GM21447 (cell line): Measurements from ENCODE around the gene SMIM29.
"Not testable (repeated sequence)": the region's sequence is repeated elsewhere in the genome, so short reads cannot be mapped to it uniquely, and the experiment has no call there.

Experiments
- ATAC-seq: cut with Tn5 transposase; IDR thresholded peaks from one replicate; pipeline ENCODE4 v1.9.1; 2021; ENCODE audit not compliant: unreplicated experiment

Gene SMIM29

GRCh38 chr6:34269132-34269531, 20.3 kb upstream of the SMIM29 start:
- not testable (repeated sequence) for ATAC-seq

- ATAC-seq: no peak
Measured at GRCh38 chr6:34267746-34268145, 18.9 kb upstream of the SMIM29 start.

- not testable (repeated sequence) for ATAC-seq
Measured at GRCh38 chr6:34263484-34263883, 14.7 kb upstream of the SMIM29 start.

GRCh38 chr6:34260576-34261267, 11.9 kb upstream of the SMIM29 start:
- no peak for ATAC-seq

GRCh38 chr6:34259529-34260069, 10.8 kb upstream of the SMIM29 start:
- ATAC-seq: no peak

- not testable (repeated sequence) for ATAC-seq
Measured at GRCh38 chr6:34252395-34252794, 3.6 kb upstream of the SMIM29 start.

GRCh38 chr6:34249469-34250261, 859 bp upstream of the SMIM29 start:
- peak; percentile 26 for ATAC-seq

GRCh38 chr6:34248198-34248726, 544 bp downstream of the SMIM29 start:
- ATAC-seq: peak; percentile 32

- no peak for ATAC-seq
Measured at GRCh38 chr6:34247481-34248197, 1.2 kb downstream of the SMIM29 start.

GRCh38 chr6:34246563-34247391, 2.0 kb downstream of the SMIM29 start:
- ATAC-seq: no peak

- no peak for ATAC-seq
Measured at GRCh38 chr6:34246249-34246562, 2.6 kb downstream of the SMIM29 start.

- ATAC-seq: not testable (repeated sequence)
Measured at GRCh38 chr6:34245761-34246140, 3.1 kb downstream of the SMIM29 start.

GRCh38 chr6:34245032-34245760, 3.6 kb downstream of the SMIM29 start:
- not testable (repeated sequence) for ATAC-seq

- no peak for ATAC-seq
Measured at GRCh38 chr6:34243901-34244884, 4.6 kb downstream of the SMIM29 start.

- no peak for ATAC-seq
Measured at GRCh38 chr6:34243131-34243771, 5.6 kb downstream of the SMIM29 start.

GRCh38 chr6:34242252-34243130, 6.3 kb downstream of the SMIM29 start:
- no peak for ATAC-seq
